HG03025 (cell line): Measurements from ENCODE around the gene GNB4.

Source experiments
- ATAC-seq: cut with Tn5 transposase; IDR thresholded peaks from one replicate; pipeline ENCODE4 v1.9.1; 2021; ENCODE audit warnings: mild to moderate bottlenecking, moderate library complexity; ENCODE audit not compliant: unreplicated experiment, low FRiP score

GNB4 gene

GRCh38 chr3:179438841-179439240 is 12.4 kb downstream of the GNB4 start:
- ATAC-seq: peak; percentile 92

GRCh38 chr3:179436517-179436916 is 14.8 kb downstream of the GNB4 start:
- no peak for ATAC-seq

DNA sequence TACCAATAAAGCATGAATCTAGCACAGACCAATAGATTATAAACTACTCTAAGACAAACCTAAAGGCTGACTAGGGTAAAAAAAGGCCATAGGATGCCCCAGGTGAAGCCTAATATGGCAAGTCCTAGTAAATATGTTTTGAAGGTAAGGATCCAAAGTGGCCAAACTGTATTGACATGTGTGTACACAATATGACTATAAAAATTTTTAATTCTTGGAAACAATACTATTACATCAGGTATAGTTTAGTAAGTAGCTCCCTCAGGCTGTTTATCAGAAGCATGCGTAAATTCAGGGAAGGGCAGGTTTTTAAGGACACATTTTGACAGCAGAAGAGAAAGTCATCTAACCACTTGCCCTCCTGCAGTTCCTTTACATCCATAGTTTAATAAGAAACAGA is 18.8 kb downstream of the GNB4 start:
- ATAC-seq: no peak

DNA sequence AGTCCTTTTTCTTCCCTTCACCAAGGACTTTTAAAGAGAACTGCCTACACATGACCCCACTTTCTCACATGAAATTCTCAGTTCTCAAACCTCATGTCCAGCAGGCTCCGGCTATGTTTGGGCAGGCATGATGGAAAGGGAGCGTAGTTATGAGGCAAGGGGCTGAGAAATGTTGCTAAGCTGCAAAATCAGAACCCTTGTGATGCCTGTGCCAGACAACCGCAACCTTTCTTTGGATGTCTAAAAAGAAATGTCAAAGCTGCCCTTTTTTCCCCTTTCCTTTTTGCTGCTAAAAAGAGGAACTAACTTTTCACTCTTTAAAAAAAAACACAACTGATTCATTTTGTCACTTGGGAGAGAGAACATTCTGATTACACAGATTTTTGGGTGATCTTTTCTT is 19.2 kb downstream of the GNB4 start:
- peak; percentile 69 for ATAC-seq

- ATAC-seq: no peak
These were observed 20.9 kb downstream of the GNB4 start for GRCh38 chr3:179430277-179430870.

- ATAC-seq: no peak
These were observed 22.3 kb downstream of the GNB4 start for GRCh38 chr3:179428876-179429548.

- ATAC-seq: no peak
These were observed 26.2 kb downstream of the GNB4 start for GRCh38 chr3:179425075-179425474.

DNA sequence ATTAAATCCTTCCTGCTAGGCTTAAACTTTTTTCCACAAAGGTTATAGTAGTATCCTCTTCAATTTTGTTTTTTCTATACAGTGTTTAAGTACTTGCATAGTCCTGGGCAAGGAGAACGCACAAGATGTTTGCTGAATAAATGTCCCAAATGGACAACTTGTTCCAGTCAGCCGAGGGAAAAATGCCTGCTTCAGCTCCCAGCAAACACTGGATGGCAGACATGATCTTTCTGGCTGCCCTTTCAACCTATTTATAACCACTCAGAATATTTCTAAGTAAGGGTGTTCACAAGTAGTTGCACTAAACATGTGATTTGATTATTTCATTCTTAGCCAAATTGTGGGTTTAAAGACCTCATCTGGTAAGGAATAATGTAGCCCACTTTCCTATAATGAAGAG is 29.8 kb downstream of the GNB4 start:
- no peak for ATAC-seq

GRCh38 chr3:179418610-179419009 is 32.7 kb downstream of the GNB4 start:
- ATAC-seq: no peak

DNA sequence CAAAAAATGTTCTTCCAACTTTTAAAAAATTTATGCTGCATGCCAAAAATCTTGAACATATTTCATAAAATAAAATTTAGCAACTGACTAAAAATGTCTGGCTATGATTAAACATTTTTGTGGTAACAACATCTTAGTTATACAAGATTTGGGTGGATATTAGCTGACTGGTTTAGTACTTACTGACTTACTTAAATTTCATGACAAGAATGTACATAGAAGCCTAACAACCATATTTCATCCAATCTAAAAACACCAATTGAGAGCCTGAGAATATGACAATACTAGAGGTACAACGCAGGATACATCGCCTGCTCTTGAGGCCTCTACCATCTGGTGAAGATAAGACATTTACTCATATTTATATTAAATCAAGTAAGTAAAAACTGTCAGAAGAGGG is 34.6 kb downstream of the GNB4 start:
- ATAC-seq: no peak

DNA sequence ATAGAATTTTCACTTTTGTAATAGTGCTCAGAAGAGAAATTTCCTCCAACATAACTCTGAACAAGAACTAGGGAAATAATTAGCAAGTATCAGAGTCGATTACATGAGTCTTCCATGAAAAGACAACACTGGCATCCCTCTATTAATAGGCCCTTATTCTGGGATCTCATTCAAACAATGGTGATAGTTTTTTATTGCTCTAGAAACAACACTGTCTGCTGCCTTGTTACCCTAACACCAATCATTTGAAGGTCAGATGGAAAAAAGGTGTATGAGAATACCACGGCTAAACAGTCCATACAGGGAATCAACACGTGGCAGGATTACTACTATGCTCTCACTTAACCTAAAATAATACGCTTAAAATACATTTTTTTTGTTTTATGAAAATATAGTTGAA is 35.9 kb downstream of the GNB4 start:
- ATAC-seq: no peak

GRCh38 chr3:179414804-179415203 is 36.5 kb downstream of the GNB4 start:
- no peak for ATAC-seq

GRCh38 chr3:179410999-179411398 is 40.3 kb downstream of the GNB4 start:
- ATAC-seq: no peak

DNA sequence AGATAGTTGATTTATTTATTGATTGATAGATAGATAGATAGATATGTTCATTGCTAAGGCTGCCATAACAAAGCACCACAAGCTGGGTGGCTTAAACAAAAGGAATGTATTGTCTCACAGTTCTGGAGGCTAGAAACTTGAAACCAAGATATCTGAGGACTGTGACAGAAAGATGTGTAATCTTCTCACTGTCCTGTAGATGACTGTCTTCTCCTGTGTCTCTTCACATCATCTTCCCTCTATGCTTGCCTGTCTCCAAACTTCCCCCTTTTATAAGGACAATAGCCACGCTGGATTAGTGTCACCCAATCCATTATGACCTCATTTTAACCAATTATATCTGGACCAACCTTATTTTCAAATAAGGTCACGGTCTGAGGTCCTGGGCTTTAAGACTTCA is 40.9 kb downstream of the GNB4 start:
- ATAC-seq: no peak

DNA sequence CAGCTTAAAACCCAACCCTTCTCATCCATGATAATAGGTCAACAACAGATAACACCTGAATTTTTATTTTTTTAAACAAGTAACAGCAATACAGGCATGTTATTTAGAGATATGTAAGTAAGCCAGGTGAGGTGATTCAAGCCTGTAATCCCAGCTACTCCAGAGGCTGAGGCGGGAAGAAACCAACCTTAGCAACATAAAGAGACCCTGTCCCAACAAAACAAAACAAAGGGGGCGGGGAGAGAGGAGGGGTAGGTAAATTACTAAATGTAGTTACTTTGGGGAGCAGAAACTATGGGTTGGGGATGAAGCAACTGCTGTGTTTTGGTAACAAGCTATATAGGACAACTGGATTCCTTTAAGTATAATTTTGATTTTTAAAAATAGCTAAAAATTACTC is 47.0 kb downstream of the GNB4 start:
- no peak for ATAC-seq

DNA sequence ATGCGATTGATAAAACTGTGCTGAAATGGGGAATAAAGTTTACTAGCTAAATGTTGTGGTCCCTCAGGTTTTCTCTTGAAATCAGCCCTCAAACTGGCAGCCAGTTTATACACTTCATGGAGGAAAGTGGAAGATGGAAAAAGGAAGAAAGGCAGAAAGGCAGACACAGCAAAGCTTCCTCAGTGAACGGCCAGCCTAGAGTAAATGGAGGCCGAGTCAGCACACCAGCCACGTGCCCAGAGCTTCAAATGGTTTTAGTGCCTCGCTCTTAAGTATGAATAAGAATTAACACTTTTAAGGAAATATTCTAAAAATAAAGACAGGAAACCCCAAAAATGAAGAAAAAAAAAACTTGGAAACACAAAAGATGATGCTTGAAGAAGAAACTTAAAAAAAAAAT is 48.3 kb downstream of the GNB4 start:
- no peak for ATAC-seq

DNA sequence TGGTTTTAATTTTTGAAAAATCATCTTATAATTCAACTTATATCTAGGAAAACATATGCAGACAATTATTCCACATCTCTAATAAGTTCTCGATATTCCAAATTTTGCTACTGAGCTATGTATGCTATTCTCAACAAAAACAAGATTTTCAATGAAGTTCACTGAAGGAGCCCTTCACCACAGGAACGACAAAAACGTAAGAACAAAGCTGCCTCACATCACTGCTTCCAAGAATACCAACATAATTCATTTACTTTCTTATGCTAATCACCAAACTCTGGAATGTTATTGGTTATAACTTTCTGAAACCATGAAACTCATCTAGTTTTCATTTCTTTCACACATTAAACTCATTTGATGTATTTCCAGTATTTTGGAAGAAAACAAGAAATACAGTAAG is 49.7 kb downstream of the GNB4 start:
- ATAC-seq: no peak

DNA sequence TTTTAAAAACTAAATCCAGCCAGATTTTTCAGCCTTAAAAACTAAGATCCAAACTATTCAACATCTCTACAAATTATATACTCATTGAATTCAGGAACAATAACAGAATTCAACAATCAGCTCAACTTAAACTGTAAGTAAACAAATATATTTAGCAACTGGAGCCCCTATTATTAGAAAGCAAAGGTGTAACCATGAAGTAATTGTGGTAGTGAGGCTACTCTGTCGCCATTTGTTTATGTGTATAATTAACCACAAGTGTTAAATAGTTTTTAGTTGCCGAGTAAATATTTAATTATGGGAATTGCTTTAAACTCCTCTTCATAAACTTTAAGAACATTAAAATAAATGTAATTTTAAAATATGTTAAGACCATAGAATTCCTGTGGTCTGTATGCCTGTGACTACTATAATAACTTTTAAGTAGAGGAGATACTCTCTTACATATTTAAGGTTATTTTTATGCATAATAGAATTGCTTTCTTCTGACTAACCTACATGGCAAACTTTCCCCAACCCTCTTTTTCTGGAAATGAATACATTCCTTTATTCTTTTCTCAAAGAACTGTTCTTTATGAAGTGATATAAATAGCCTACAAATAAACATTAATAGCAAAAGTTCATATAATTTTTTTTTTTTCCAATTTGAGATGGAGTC is 52.6 kb downstream of the GNB4 start:
- ATAC-seq: no peak

GRCh38 chr3:179391906-179392305 is 59.4 kb downstream of the GNB4 start:
- no peak for ATAC-seq

GRCh38 chr3:179376474-179376873 is 74.8 kb downstream of the GNB4 start:
- ATAC-seq: no peak

DNA sequence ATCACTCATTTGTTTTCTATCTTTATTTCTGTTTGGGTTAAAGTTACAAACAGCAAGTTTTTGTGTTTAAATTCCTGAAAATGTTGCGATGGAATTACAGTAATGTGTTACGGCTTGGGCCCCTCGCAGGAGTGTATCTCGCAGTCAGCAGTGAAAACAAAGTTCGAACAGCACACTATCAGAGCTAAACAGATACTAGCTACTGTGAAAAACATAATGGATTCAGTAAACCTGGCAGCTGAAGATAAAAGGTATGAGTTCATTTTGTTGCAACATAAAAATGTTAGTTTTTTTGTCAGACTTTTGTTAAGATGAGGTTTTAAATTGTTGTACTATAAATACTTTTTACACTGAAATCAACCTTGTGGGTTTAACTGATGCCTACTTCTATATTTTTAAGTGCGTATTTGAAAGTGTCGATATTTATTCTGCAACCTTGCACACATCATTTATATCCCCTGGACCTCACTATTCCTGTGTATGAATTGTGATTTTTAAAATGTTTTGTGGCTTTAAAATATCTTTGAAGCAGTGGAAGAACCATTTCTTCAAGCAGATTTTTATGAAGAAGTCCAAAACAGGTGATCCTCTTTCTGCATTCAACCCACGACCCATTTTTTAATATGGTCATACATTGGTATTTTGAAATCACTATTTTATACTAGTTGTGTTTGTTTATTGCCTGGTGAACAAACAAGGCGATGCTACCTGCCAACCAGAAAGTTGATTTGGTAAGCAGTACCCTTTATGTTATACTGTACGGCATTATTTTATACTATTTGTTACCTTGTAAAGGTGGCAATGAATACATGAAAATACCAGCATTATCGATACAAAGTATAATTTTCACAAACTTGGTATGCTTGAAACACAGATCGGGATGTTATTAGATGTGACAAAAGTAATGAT is 75.9 kb downstream of the GNB4 start:
- ATAC-seq: no peak
